K562 (cell line): Measurements from ENCODE around the gene TIMM17A. TPM values are rescaled to one million over a fixed set of nuclear protein-coding genes. Genes with fewer than 3 reads are reported as not detected.

Experiments used
- GABPB1 ChIP-seq: sonication (generic); formaldehyde crosslinking; IDR thresholded peaks from 2 replicates; pipeline ENCODE4 v1.8.0; 2022; ENCODE audit warnings: mild to moderate bottlenecking, missing genetic modification reagents
- HNRNPK ChIP-seq: fragments of 200-400 bp; formaldehyde crosslinking; IDR thresholded peaks from one replicate; pipeline ENCODE4 v1.6.1; 2018; ENCODE audit warnings: mild to moderate bottlenecking, low read depth, low read length; ENCODE audit not compliant: poor library complexity, severe bottlenecking
- NFE2 ChIP-seq: IDR thresholded peaks from 2 replicates; pipeline ENCODE4 v1.6.1; 2014; ENCODE audit warnings: antibody characterized with exemption, low read depth
- POU5F1 ChIP-seq: fragments of 150-350 bp; IDR thresholded peaks from 2 replicates; pipeline ENCODE4 v1.6.1; 2014; ENCODE audit warnings: borderline replicate concordance, low read length, low read depth, mild to moderate bottlenecking; ENCODE audit not compliant: partially characterized antibody
- TBL1XR1 ChIP-seq, 2 experiments: IDR thresholded peaks; 2 replicates each; pipeline ENCODE4 v1.6.1; 2012; ENCODE audit warnings: improper control_type of control experiment in 2 of 2, low read length in 2 of 2, mild to moderate bottlenecking in 1 of 2
- TRIM28 ChIP-seq: fragments of 450-650 bp; IDR thresholded peaks from 2 replicates; pipeline ENCODE4 v1.6.1; 2017
- polyA plus RNA-seq, 8 experiments: library from polyadenylated mRNA; depleted of rRNA in 4 of 8; stranded (reverse) in 5 of 8; unstranded in 3 of 8; fragments of >200 nt; fragmentation: Nextera tagmentation in 2 of 8; fragmentation: Illumina TruSeq in 1 of 8; extraction: Ambion mirVana in 2 of 8; extraction: Trizol in 1 of 8; gene quantifications; 2 replicates each; pipeline versions ENCODE4 v1.2.1 to v1.2.3, GENCODE V29; 2011 to 2014; ENCODE audit warnings: inconsistent platforms in 1 of 8, missing spikeins in 1 of 8
- total RNA-seq, 7 experiments: library from RNA; depleted of rRNA in 6 of 7; stranded (reverse); fragments of >200 nt in 6 of 7; fragmentation: Illumina TruSeq in 2 of 7; extraction: Trizol in 2 of 7; gene quantifications; 2 replicates each; pipeline versions ENCODE4 v1.2.1 to v1.2.3, GENCODE V29; 2011 to 2021; ENCODE audit warnings: low replicate concordance in 1 of 7
- TF ChIP-seq, protein P1 (sequence below): fragments of 200-400 bp; formaldehyde crosslinking; IDR thresholded peaks from 2 replicates; pipeline ENCODE4 v1.6.1; 2017; ENCODE audit warnings: mild to moderate bottlenecking, low read depth, low read length, moderate library complexity
- TF ChIP-seq, protein P2 (sequence below): fragments of 250-450 bp; sonication (Bioruptor Pico); IDR thresholded peaks from 2 replicates; pipeline ENCODE4 v1.4.0; 2020
- TF ChIP-seq, protein P3 (sequence below), 2 experiments: fragments of 450-650 bp in 1 of 2; sonication (generic) in 1 of 2; formaldehyde crosslinking in 1 of 2; IDR thresholded peaks; 2 replicates each; pipeline versions ENCODE4 v1.7.1 to v1.9.0; 2016 to 2022; ENCODE audit warnings: inconsistent platforms in 1 of 2, mild to moderate bottlenecking in 1 of 2, missing genetic modification reagents in 1 of 2

TIMM17A gene
- total and polyA plus RNA-seq, 9 of the 15 experiments (the other 6 are each of a cell fraction or from before 2014, with no cell fraction given): 116 to 744 (median 180) TPM

DNA sequence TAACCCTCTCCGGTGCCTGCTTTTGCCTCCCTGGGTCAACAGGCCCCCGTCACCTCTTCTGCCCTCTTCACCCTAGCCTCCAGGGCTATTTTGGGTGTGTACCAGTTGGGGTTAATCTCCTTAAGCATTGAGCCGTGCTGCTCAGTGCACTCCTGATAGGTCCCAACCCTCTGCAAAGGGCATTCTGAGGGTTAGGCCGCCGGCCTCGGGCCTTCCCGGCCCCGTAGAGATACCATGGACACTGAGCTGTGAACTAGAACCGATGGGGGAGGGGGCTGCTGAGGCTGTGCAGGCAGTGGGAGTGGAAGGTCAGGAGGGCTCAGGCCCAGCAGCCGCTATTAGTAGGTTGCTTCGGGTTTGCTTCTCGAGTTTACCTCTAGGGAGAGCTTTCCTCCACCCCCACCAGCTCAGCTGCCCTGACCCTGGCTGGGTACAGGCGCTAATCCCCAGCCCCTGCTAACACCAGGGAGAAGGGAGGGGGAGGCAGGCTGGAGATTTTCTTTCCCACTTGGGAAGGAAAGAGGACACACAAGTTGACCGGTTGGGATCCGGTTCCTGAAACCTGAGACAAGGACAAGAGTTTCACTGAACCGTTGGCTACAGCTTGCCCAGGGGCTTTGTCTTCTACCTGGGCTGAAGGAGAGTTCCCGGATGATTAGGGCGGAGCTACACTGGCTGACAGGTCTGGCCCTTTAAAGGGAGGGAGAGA, 13.7 kb upstream of the TIMM17A start (continued):
- TF ChIP-seq, protein P1, sequence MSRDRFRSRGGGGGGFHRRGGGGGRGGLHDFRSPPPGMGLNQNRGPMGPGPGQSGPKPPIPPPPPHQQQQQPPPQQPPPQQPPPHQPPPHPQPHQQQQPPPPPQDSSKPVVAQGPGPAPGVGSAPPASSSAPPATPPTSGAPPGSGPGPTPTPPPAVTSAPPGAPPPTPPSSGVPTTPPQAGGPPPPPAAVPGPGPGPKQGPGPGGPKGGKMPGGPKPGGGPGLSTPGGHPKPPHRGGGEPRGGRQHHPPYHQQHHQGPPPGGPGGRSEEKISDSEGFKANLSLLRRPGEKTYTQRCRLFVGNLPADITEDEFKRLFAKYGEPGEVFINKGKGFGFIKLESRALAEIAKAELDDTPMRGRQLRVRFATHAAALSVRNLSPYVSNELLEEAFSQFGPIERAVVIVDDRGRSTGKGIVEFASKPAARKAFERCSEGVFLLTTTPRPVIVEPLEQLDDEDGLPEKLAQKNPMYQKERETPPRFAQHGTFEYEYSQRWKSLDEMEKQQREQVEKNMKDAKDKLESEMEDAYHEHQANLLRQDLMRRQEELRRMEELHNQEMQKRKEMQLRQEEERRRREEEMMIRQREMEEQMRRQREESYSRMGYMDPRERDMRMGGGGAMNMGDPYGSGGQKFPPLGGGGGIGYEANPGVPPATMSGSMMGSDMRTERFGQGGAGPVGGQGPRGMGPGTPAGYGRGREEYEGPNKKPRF: no peak
- TF ChIP-seq TRIM28: no peak
- no peak for TF ChIP-seq POU5F1
- no peak for TF ChIP-seq HNRNPK
- TF ChIP-seq, protein P2, sequence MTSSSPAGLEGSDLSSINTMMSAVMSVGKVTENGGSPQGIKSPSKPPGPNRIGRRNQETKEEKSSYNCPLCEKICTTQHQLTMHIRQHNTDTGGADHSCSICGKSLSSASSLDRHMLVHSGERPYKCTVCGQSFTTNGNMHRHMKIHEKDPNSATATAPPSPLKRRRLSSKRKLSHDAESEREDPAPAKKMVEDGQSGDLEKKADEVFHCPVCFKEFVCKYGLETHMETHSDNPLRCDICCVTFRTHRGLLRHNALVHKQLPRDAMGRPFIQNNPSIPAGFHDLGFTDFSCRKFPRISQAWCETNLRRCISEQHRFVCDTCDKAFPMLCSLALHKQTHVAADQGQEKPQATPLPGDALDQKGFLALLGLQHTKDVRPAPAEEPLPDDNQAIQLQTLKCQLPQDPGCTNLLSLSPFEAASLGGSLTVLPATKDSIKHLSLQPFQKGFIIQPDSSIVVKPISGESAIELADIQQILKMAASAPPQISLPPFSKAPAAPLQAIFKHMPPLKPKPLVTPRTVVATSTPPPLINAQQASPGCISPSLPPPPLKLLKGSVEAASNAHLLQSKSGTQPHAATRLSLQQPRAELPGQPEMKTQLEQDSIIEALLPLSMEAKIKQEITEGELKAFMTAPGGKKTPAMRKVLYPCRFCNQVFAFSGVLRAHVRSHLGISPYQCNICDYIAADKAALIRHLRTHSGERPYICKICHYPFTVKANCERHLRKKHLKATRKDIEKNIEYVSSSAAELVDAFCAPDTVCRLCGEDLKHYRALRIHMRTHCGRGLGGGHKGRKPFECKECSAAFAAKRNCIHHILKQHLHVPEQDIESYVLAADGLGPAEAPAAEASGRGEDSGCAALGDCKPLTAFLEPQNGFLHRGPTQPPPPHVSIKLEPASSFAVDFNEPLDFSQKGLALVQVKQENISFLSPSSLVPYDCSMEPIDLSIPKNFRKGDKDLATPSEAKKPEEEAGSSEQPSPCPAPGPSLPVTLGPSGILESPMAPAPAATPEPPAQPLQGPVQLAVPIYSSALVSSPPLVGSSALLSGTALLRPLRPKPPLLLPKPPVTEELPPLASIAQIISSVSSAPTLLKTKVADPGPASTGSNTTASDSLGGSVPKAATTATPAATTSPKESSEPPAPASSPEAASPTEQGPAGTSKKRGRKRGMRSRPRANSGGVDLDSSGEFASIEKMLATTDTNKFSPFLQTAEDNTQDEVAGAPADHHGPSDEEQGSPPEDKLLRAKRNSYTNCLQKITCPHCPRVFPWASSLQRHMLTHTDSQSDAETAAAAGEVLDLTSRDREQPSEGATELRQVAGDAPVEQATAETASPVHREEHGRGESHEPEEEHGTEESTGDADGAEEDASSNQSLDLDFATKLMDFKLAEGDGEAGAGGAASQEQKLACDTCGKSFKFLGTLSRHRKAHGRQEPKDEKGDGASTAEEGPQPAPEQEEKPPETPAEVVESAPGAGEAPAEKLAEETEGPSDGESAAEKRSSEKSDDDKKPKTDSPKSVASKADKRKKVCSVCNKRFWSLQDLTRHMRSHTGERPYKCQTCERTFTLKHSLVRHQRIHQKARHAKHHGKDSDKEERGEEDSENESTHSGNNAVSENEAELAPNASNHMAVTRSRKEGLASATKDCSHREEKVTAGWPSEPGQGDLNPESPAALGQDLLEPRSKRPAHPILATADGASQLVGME (CRISPR knock-in tag): 0 out of 2 replicates have a peak, but pooled peaks have one; percentile 33
- 0 out of 2 replicates have a peak, but pooled peaks have one; percentile 46 for TF ChIP-seq GABPB1 (CRISPR knock-in tag)
- TF ChIP-seq, protein P3, sequence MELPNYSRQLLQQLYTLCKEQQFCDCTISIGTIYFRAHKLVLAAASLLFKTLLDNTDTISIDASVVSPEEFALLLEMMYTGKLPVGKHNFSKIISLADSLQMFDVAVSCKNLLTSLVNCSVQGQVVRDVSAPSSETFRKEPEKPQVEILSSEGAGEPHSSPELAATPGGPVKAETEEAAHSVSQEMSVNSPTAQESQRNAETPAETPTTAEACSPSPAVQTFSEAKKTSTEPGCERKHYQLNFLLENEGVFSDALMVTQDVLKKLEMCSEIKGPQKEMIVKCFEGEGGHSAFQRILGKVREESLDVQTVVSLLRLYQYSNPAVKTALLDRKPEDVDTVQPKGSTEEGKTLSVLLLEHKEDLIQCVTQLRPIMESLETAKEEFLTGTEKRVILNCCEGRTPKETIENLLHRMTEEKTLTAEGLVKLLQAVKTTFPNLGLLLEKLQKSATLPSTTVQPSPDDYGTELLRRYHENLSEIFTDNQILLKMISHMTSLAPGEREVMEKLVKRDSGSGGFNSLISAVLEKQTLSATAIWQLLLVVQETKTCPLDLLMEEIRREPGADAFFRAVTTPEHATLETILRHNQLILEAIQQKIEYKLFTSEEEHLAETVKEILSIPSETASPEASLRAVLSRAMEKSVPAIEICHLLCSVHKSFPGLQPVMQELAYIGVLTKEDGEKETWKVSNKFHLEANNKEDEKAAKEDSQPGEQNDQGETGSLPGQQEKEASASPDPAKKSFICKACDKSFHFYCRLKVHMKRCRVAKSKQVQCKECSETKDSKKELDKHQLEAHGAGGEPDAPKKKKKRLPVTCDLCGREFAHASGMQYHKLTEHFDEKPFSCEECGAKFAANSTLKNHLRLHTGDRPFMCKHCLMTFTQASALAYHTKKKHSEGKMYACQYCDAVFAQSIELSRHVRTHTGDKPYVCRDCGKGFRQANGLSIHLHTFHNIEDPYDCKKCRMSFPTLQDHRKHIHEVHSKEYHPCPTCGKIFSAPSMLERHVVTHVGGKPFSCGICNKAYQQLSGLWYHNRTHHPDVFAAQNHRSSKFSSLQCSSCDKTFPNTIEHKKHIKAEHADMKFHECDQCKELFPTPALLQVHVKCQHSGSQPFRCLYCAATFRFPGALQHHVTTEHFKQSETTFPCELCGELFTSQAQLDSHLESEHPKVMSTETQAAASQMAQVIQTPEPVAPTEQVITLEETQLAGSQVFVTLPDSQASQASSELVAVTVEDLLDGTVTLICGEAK (IDR thresholded peaks at IDR 0.05): no peak
- TF ChIP-seq, protein P3 (CRISPR knock-in tag; IDR thresholded peaks at IDR 0.05): no peak
- TF ChIP-seq TBL1XR1 (IDR thresholded peaks at IDR 0.05; ENCODE audit: low read length in 2 of 2): peak in 1 of 2 experiments; percentile 25; a peak in 1 of 4 replicates
- no peak for TF ChIP-seq NFE2
